Right lobe of liver (tissue), 6 donors: ENCODE results near the gene IFRD2. TPM values are rescaled to one million over a fixed set of nuclear protein-coding genes. Genes with fewer than 3 reads are reported as not detected.

ENCODE experiments used
- ATAC-seq, 4 donors: fragments of 200-7000 bp; cut with Tn5 transposase; one replicate each; pipeline ENCODE4 v1.9.1; 2020; ENCODE audit warnings: mild to moderate bottlenecking in 4 of 4, moderate library complexity in 4 of 4
- DNase-seq, 3 donors: peaks; one replicate each; pipeline ENCODE4 v3.0.0-alpha.2; 2020
- H3K27ac ChIP-seq, 3 donors: fragments of 200-600 bp; one replicate each; pipeline ENCODE4 v1.8.0; 2022
- H3K27me3 ChIP-seq, 2 donors: fragments of 200-600 bp; one replicate each; pipeline ENCODE4 v1.8.0; 2022
- H3K36me3 ChIP-seq, 4 donors: fragments of 200-600 bp; sonication (generic) in 1 of 4; one replicate each; pipeline versions ENCODE4 v1.5.1 to v1.8.0; 2017 to 2022; ENCODE audit warnings: control low read depth in 1 of 4
- H3K4me1 ChIP-seq, 4 donors: fragments of 200-600 bp; sonication (generic) in 1 of 4; one replicate each; pipeline versions ENCODE4 v1.5.1 to v1.8.0; 2017 to 2022; ENCODE audit warnings: control low read depth in 1 of 4
- H3K4me3 ChIP-seq, 3 donors: fragments of 200-600 bp; one replicate each; pipeline ENCODE4 v1.8.0; 2022
- H3K9me3 ChIP-seq, 4 donors: fragments of 200-600 bp; sonication (generic) in 1 of 4; one replicate each; pipeline versions ENCODE4 v1.5.1 to v1.8.0; 2017 to 2022; ENCODE audit warnings: control low read depth in 1 of 4
- POLR2A ChIP-seq: fragments of 450-650 bp; IDR thresholded peaks from one replicate; pipeline ENCODE4 v1.6.1; 2017; ENCODE audit warnings: antibody characterized with exemption, mild to moderate bottlenecking
- WGBS: methylation state at CpG from one replicate; pipeline ENCODE4 v1.1.6; 2018; ENCODE audit warnings: low coverage, low lambda C conversion rate; ENCODE audit not compliant: insufficient coverage; ENCODE audit errors: missing lambda C conversion rate; 5-methylcytosine and 5-hydroxymethylcytosine counted together
- intact Hi-C, 2 donors: fragments of 100-400 bp; cut with DNase I; formaldehyde crosslinking; loops; one replicate each; pipeline versions ENCODE4 v1.11.2 to v1.14.1; 2022
- total RNA-seq, 6 experiments: library from RNA; depleted of rRNA in 2 of 6; stranded (reverse); fragments of >200 nt in 2 of 6; fragmentation: NEBNext Ultra II Directional in 3 of 6; extraction: Animal tissue kit (Norgen Biotek cat#: 25700) in 3 of 6; gene quantifications; one replicate each; pipeline versions ENCODE4 v1.1.0 to v1.2.4, GENCODE V29; 2016 to 2023
- TF ChIP-seq, protein P1 (sequence below), 4 donors: fragments of 200-600 bp in 3 of 4; fragments of 450-650 bp in 1 of 4; IDR thresholded peaks; one replicate each; pipeline versions ENCODE4 v1.5.1 to v1.8.0; 2016 to 2022; ENCODE audit warnings: antibody characterized with exemption in 4 of 4, mild to moderate bottlenecking in 2 of 4
- donor health status: DM: no; HTN: yes; CAD: no.
- donor health status: DM: no; HTN: no; CAD: no.
- donor health status: DM: no; HTN: no; CAD: no.
- donor health status: DM: no; HTN: yes; CAD: no.
- donor health status: DM: no; HTN: yes; CAD: no.

IFRD2 gene
- total RNA-seq, 6 experiments from 2014 or later: 40.8 to 71.0 (median 56.3) TPM

DNA sequence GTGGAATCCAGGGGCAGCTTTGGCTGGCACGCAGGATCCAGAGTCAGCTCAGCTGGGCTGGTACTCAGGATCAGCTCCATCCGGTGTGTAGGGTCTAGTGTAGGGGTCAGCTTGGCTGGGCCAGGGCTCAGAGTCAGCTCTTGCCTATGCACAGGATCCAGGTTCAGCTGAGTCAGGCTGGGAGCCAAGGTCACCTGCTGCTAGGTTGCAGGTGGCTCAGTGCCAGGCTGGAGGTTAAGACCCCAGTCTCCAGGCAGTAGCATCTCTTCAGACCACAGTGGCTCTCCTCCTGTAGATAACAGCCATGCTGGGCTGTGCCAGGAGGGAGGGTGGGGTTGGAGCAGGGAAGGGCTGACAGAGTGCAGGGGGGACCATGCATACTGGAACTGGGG is 5.2 kb upstream of the IFRD2 start:
- intact Hi-C loops: no loop called here
- Histone ChIP-seq H3K4me1 (peaks cover 0 to 35% (median 12%) of the 10 kb centered on the region in 4 donors), H3K9me3 (no peaks in the 10 kb centered on the region), H3K36me3 (no peaks in the 10 kb centered on the region), H3K27ac (no peak overlapping the region), H3K4me3 (no peak overlapping the region), H3K27me3 (no peaks in the 10 kb centered on the region)
- peak in 1 of 3 donors; percentile 52 for DNase-seq
- no CpG with 5 or more reads among the region's 2 CpGs for WGBS
- no peak for ATAC-seq
- TF ChIP-seq POLR2A: no peak
- TF ChIP-seq, protein P1, sequence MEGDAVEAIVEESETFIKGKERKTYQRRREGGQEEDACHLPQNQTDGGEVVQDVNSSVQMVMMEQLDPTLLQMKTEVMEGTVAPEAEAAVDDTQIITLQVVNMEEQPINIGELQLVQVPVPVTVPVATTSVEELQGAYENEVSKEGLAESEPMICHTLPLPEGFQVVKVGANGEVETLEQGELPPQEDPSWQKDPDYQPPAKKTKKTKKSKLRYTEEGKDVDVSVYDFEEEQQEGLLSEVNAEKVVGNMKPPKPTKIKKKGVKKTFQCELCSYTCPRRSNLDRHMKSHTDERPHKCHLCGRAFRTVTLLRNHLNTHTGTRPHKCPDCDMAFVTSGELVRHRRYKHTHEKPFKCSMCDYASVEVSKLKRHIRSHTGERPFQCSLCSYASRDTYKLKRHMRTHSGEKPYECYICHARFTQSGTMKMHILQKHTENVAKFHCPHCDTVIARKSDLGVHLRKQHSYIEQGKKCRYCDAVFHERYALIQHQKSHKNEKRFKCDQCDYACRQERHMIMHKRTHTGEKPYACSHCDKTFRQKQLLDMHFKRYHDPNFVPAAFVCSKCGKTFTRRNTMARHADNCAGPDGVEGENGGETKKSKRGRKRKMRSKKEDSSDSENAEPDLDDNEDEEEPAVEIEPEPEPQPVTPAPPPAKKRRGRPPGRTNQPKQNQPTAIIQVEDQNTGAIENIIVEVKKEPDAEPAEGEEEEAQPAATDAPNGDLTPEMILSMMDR (IDR thresholded peaks at IDR 0.05): no peak

DNA sequence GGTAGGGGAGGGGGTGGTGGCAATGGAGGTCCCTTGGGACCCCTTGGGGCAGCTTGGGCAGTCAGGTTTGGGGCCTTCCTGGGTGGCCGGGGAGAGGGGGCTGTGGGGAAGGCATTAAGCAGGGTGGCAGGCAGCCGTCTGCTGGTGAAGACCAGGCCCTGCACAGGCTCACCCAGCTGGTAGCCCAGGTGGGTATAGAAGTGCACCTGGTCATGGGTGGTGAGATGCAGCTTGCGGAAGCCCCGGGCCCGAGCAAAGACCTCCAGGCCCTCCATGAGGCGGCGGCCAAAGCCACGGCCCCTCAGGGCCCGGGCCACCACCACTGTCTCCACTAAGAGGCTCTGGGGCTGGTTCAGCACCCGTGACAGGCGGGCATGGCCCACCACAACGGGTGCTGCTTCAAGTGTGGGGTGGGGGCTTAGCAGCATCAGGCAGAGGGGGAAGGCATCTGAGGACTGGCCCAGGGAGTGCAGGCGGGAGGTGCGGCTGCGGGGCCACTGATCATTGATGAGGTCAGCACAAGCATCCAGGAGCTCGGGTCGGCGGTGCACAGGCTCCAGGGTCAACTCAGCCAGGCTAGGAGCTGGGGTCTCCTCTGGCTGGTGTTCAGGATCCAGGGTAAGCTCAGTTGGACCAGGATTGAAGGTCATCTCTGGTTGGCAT is 4.6 kb upstream of the IFRD2 start:
- WGBS: 92% methylated on average over 4 of the region's 18 CpGs
- ATAC-seq: no peak
- Histone ChIP-seq H3K36me3 (no peaks in the 10 kb centered on the region), H3K9me3 (no peaks in the 10 kb centered on the region), H3K4me3 (no peak overlapping the region), H3K27me3 (no peaks in the 10 kb centered on the region), H3K27ac (no peak overlapping the region), H3K4me1 (peaks cover 0 to 35% (median 12%) of the 10 kb centered on the region in 4 donors)
- intact Hi-C loops: no loop called here
- DNase-seq: no peak
- no peak for TF ChIP-seq POLR2A
- TF ChIP-seq, protein P1 (IDR thresholded peaks at IDR 0.05): no peak

DNA sequence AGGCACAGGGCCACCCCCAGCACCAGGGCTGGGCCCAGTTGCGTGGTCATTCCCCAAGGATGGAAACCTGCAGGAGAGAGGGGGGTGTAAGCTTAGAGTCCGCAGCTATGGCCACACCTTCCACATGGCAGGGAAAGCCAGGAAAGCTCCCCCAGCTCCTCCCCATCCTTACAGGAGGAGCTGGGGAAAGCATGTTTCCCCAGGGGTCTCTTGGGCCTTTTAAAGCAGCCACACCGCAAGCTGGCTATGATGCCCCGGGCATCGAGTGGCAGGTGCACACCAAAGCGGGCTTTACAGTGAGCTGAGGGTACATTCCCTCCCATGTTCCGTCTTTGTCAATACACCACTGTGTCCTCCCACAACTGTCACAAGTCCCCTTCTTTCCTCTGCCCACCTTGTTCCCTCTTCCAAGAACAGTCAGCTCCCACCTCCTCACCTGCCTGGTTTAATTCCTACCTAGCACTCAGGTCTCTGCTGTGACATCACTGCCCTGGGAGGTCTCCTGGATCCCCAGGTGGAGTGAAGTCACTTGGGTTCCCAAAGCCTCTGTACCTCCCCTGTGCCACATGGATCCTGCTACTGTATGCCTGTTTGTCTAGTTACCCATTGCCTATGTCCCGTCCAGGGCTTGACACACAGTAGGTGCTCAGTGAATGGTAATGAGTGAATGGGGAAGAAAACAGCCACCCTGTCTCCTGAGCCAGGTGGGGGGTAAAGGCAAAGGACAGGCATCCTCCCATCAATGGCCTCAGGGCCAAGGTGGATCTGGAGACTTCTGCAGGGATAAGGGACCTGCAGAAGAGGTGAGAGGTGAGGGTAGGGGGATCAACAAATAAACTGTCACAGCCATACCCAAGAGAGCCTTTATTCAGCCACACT is 3.6 kb upstream of the IFRD2 start:
- no peaks in the 10 kb centered on the region for H3K36me3 ChIP-seq
- no peak for TF ChIP-seq POLR2A
- TF ChIP-seq, protein P1 (IDR thresholded peaks at IDR 0.05): no peak
- intact Hi-C loops: no loop called here
- no peak overlapping the region for H3K27ac ChIP-seq
- H3K9me3 ChIP-seq: no peaks in the 10 kb centered on the region
- ATAC-seq: no peak
- H3K4me1 ChIP-seq: peaks cover 0 to 32% (median 13%) of the 10 kb centered on the region in 4 donors
- H3K27me3 ChIP-seq: no peaks in the 10 kb centered on the region
- H3K4me3 ChIP-seq: no peak overlapping the region
- 50% methylated on average over 1 of the region's 8 CpGs for WGBS
- no peak for DNase-seq

DNA sequence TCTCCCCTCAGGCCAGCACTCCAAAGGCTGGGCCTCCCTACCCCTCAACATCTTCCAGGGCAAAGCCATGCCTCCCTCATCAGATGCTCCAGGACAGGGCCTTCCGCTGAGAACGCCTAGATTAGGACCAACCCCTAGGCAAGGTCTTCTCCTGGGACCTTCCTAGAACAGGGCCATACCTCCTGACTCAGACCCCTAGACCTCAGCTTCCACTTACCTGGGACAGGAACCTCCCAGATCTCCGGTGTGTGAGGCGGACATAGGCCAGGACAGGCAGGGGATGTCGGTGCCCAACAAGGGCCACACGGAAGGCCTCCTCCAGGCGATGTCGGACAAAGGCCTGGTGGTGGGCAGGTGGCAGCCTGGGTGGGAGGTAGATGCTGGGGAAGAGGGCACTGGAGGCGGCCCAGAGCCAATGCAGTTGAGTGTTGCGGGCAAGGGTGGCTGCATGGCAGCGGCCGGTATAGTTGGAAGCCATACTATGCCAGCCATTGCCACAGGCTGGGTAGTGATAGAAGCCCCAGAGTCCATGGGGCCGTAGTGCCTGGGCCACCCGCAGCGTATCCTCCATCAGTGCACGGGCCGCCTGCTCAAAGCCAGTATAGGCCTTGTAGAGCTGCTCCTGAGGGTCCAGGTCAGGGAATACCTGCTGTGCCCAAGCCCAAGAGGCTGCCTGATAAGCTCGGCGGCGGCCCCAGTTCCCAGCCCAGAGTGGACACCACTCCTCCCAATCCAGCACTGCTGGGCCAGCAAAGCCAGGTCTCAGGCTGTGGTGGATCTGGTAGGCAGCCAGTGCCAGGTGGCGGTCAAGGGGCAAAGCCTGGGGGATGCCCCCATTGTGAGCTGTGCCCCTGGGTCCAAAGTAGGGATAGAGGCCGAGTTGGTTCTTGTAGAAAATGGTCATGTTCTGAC is 2.5 kb upstream of the IFRD2 start:
- H3K9me3 ChIP-seq: no peaks in the 10 kb centered on the region
- no peak overlapping the region for H3K27ac ChIP-seq
- no peaks in the 10 kb centered on the region for H3K27me3 ChIP-seq
- no peak overlapping the region for H3K4me3 ChIP-seq
- 84% methylated on average over 8 of the region's 22 CpGs for WGBS
- ATAC-seq (no peak), DNase-seq (no peak)
- TF ChIP-seq, protein P1 (IDR thresholded peaks at IDR 0.05): no peak
- no peak for TF ChIP-seq POLR2A
- H3K4me1 ChIP-seq: peaks cover 0 to 21% (median 6%) of the 10 kb centered on the region in 4 donors
- peaks cover 0 to 5% (median 2%) of the 10 kb centered on the region in 4 donors for H3K36me3 ChIP-seq
- intact Hi-C loops: no loop called here
